ENCODE measurements around the gene PCBP2.
"Not testable (repeated sequence)": the region's sequence is repeated elsewhere in the genome, so short reads cannot be mapped to it uniquely, and the experiment has no call there.

The PCBP2 gene

DNA sequence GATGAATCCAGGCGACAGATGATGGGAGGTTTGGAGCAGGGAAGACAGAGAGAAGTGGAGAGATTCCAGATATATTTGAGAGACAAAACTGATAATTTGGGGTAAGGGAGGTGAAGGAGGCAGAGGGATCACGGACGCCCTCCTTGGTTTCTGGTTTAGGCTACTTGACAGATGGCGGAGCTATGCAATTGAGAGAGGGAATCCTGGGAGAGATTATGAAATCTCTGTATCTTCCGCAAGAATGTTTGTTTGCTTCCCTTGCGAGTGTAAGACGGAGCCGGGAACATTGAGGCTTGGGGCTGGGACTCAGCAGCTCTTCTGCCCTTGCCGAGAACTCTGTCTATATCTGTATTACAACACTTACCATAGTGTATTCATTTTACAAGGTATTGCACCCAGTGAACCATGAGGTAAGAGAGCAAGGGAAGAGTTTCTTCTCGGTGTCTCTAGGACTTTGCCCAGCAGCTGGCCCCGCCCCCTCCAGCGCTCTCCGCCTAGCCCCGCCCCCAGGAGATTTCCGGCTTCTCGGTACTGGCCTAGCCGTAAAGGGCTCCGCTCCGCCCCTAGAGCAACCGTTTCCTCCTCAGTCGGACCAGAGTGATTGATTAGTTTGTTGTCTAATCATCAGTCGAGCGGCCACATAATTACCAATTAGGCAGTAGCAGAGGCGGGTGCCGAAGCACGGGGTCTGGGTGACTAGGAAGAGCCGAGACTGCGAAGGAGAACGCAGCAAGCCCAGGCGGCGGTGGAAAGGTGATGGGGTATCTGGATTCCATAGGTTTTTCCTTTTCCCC lies 10.7 kb upstream of the PCBP2 start, which contains the start of gene PRR13:
PRR13 (plus strand) TSS at position 695 of the 794 bp plus-strand sequence. CDS start 981 bp downstream, outside the sequence.
- Histone ChIP-seq H3K4me3 (replicated peaks; ENCODE audit: low read depth, low read length) (peak within 1 kb of the TSS; percentile 78), H3K27me3 (replicated peaks; ENCODE audit: control insufficient read depth, insufficient read depth, low read length) (no peaks in the 10 kb centered on the region), H3K36me3 (ENCODE audit: control insufficient read depth, insufficient read depth, low read length) (peaks cover 10% of the 10 kb centered on the region)
- peak; percentile 93 for DNase-seq (ENCODE audit: extremely low read depth, insufficient read length)
- no peak for TF ChIP-seq CTCF (IDR thresholded peaks at IDR 0.05; ENCODE audit: insufficient read depth, low read length, poor library complexity, severe bottlenecking)

GRCh38 chr12:53443955-53444354 lies 7.9 kb upstream of the PCBP2 start:
- DNase-seq (ENCODE audit: extremely low read depth, insufficient read length) = no peak
- Histone ChIP-seq H3K36me3 (ENCODE audit: control insufficient read depth, insufficient read depth, low read length) (peaks cover 12% of the 10 kb centered on the region), H3K27me3 (replicated peaks; ENCODE audit: control insufficient read depth, insufficient read depth, low read length) (no peaks in the 10 kb centered on the region), H3K4me3 (replicated peaks; ENCODE audit: low read depth, low read length) (no peak overlapping the region)
- TF ChIP-seq CTCF (IDR thresholded peaks at IDR 0.05; ENCODE audit: insufficient read depth, low read length, poor library complexity, severe bottlenecking) = no peak

DNA sequence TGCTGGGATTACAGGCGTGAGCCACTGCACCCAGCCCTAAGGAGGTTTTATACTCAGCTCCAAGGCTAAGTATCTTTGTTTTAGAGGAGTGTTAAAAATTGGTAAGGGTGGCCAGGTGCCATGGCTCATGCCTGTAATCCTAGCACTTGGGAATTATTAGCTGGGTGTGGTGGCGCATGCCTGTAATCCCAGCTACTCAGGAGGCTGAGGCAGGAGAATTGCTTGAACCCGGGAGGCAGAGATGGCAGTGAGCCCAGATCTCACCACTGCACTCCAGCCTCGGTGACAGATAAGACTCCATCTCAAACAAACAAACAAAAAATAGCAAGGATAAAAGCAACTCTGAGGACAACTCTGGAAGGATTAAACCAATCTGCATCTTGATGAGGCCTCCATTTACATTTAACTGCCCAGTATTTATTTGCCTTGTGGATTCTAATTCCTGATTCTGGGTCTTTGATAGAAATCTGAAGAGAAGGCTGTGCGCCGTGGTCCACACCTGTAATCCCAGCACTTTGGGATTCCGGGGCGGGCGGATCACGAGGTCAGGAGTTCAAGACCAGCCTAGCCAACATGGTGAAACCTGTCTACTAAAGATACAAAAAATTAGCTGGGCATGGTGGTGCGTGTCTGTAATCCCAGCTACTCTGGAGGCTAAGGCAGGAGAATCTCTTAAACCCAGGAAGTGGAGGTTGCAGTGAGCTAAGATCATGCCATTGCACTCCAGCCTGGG lies 7.1 kb upstream of the PCBP2 start:
- H3K27me3 ChIP-seq (replicated peaks; ENCODE audit: control insufficient read depth, insufficient read depth, low read length); DNase-seq (ENCODE audit: extremely low read depth, insufficient read length); H3K4me3 ChIP-seq (replicated peaks; ENCODE audit: low read depth, low read length): not testable (repeated sequence)
- peaks cover 12% of the 10 kb centered on the region for H3K36me3 ChIP-seq (ENCODE audit: control insufficient read depth, insufficient read depth, low read length)

- no peak overlapping the region for H3K4me3 ChIP-seq (replicated peaks; ENCODE audit: low read depth, low read length)
- TF ChIP-seq CTCF (IDR thresholded peaks at IDR 0.05; ENCODE audit: insufficient read depth, low read length, poor library complexity, severe bottlenecking) = no peak
- peaks cover 13% of the 10 kb centered on the region for H3K36me3 ChIP-seq (ENCODE audit: control insufficient read depth, insufficient read depth, low read length)
- no peaks in the 10 kb centered on the region for H3K27me3 ChIP-seq (replicated peaks; ENCODE audit: control insufficient read depth, insufficient read depth, low read length)
- no peak for DNase-seq (ENCODE audit: extremely low read depth, insufficient read length)
These were observed 966 bp upstream of the PCBP2 start for GRCh38 chr12:53450936-53451335.

DNA sequence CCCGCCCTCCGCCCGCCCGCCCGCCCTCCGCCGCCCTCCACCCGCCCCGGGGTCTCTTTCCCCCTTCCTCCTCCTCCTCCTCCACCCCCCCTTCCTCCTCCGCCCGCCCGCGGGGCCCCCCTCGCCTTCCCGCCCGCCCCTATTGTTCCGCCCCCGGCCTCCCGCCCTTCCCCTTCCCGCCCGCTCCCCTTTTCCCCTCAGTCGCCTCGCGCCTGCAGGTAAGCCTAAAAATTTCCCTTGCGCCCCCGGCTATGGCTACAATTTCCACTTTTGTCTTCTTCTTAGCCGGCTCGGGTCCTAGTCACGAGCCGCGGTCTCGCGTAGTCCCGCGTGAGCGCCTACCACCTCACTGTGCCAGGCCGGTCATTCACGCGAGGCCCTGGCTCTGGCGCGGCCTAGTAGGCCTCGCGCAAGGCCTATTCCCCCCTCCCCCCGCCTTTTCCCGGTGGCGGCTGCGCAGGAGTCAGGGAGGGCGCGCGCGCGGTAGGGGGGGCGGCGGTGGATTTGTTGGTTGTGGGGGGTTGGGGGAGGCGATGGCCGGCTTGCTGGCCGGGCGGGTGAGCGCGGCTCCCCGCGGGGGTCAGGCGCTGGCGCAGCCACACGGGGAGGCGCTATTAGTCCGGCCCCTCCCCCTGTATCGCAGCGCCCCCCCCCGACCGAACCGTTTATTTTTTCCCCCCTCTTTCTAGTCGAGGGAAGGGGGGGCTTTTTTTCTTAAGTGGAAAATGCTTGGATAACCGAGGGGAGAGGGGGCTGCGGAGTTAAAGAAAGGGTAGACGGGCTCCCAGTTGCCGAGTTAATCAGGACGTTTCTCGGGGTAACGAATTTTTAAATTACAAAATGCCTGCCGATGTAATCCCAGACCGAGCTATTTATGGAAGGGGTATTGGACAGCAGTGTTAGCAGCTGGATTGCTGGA lies 516 bp downstream of the PCBP2 start:
- TF ChIP-seq CTCF (IDR thresholded peaks at IDR 0.05; ENCODE audit: insufficient read depth, low read length, poor library complexity, severe bottlenecking) = peak; percentile 65
- Histone ChIP-seq H3K4me3 (replicated peaks; ENCODE audit: low read depth, low read length) (peak overlapping the region; percentile 90), H3K36me3 (ENCODE audit: control insufficient read depth, insufficient read depth, low read length) (peaks cover 21% of the 10 kb centered on the region), H3K27me3 (replicated peaks; ENCODE audit: control insufficient read depth, insufficient read depth, low read length) (no peaks in the 10 kb centered on the region)
- DNase-seq (ENCODE audit: extremely low read depth, insufficient read length) = peak; percentile 88
